Breast epithelium (tissue), 4 donors: Measurements from ENCODE around the gene RCOR3. TPM values are rescaled to one million over a fixed set of nuclear protein-coding genes. Genes with fewer than 3 reads are reported as not detected.
"Not testable (repeated sequence)": the region's sequence is repeated elsewhere in the genome, so short reads cannot be mapped to it uniquely, and the experiment has no call there.

Source experiments
- DNase-seq, 2 donors: peaks; one replicate each; pipeline ENCODE4 v3.0.0-alpha.2; 2019; ENCODE audit warnings: low spot score in 2 of 2
- H3K27ac ChIP-seq, 2 donors: fragments of 200-600 bp; sonication (generic) in 1 of 2; one replicate each; pipeline ENCODE4 v1.5.1; 2016 to 2019; ENCODE audit warnings: mild to moderate bottlenecking in 1 of 2
- H3K27me3 ChIP-seq, 2 donors: fragments of 200-600 bp; sonication (generic) in 1 of 2; one replicate each; pipeline versions ENCODE4 v1.5.1 to v1.6.0; 2017 to 2019; ENCODE audit warnings: control low read depth in 1 of 2, mild to moderate bottlenecking in 1 of 2
- H3K36me3 ChIP-seq: fragments of 200-600 bp; one replicate; pipeline ENCODE4 v1.5.1; 2019
- H3K4me1 ChIP-seq, 2 donors: fragments of 200-600 bp; sonication (generic); one replicate each; pipeline ENCODE4 v1.5.1; 2016 to 2019; ENCODE audit warnings: control low read depth in 1 of 2
- H3K4me3 ChIP-seq, 3 donors: fragments of 200-600 bp; sonication (generic); 1 replicate in 2 of 3; 2 replicates in 1 of 3; pipeline ENCODE4 v1.5.1; 2016 to 2019; ENCODE audit warnings: mild to moderate bottlenecking in 3 of 3, moderate library complexity in 2 of 3
- H3K9me3 ChIP-seq, 2 donors: fragments of 200-600 bp; sonication (generic) in 1 of 2; one replicate each; pipeline ENCODE4 v1.5.1; 2016 to 2019; ENCODE audit warnings: control low read depth in 1 of 2
- POLR2A ChIP-seq: fragments of 450-650 bp; IDR thresholded peaks from one replicate; pipeline ENCODE4 v1.6.1; 2016; ENCODE audit warnings: antibody characterized with exemption, mild to moderate bottlenecking, moderate library complexity
- POLR2AphosphoS5 ChIP-seq, 3 donors: sonication (generic); formaldehyde crosslinking; IDR thresholded peaks; one replicate each; pipeline ENCODE4 v1.6.1; 2017; ENCODE audit warnings: antibody characterized with exemption in 3 of 3
- intact Hi-C: fragments of 100-400 bp; cut with DNase I; formaldehyde crosslinking; loops from one replicate; pipeline ENCODE4 v1.15.1; 2023; ENCODE audit warnings: low total_unique reads
- total RNA-seq, 3 donors: library from RNA; depleted of rRNA; stranded (reverse); fragments of >200 nt; gene quantifications; one replicate each; pipeline ENCODE4 v1.1.0, GENCODE V29; 2016
- TF ChIP-seq, protein P1 (sequence below), 3 donors: fragments of 450-650 bp; IDR thresholded peaks; one replicate each; pipeline ENCODE4 v1.5.1; 2016 to 2017; ENCODE audit warnings: antibody characterized with exemption in 3 of 3, mild to moderate bottlenecking in 3 of 3, moderate library complexity in 3 of 3

The RCOR3 gene
- total RNA-seq, 3 donors from 2014 or later = 45.9 to 107 (median 62.6) TPM

DNA sequence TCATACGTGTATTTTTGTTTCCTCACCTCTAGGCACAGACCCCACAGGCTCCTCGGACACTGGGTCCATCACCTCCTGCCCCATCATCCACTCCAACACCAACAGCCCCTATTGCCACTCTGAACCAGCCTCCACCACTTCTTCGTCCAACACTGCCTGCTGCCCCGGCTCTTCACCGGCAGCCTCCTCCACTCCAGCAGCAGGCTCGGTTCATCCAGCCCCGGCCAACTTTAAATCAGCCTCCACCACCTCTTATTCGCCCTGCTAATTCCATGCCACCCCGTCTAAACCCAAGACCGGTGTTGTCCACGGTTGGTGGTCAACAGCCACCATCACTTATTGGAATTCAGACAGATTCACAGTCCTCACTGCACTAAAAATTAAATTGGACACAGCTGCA lies 54.2 kb downstream of the RCOR3 start:
- H3K9me3 ChIP-seq = no peaks in the 10 kb centered on the region
- H3K36me3 ChIP-seq = peaks cover 8% of the 10 kb centered on the region
- H3K4me3 ChIP-seq = no peak overlapping the region
- TF ChIP-seq POLR2A (no peak), POLR2AphosphoS5 (IDR thresholded peaks at IDR 0.05) (no peak)
- TF ChIP-seq, protein P1, sequence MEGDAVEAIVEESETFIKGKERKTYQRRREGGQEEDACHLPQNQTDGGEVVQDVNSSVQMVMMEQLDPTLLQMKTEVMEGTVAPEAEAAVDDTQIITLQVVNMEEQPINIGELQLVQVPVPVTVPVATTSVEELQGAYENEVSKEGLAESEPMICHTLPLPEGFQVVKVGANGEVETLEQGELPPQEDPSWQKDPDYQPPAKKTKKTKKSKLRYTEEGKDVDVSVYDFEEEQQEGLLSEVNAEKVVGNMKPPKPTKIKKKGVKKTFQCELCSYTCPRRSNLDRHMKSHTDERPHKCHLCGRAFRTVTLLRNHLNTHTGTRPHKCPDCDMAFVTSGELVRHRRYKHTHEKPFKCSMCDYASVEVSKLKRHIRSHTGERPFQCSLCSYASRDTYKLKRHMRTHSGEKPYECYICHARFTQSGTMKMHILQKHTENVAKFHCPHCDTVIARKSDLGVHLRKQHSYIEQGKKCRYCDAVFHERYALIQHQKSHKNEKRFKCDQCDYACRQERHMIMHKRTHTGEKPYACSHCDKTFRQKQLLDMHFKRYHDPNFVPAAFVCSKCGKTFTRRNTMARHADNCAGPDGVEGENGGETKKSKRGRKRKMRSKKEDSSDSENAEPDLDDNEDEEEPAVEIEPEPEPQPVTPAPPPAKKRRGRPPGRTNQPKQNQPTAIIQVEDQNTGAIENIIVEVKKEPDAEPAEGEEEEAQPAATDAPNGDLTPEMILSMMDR (IDR thresholded peaks at IDR 0.05) = no peak
- no peak overlapping the region for H3K27ac ChIP-seq
- intact Hi-C loops = no loop called here
- no peaks in the 10 kb centered on the region for H3K4me1 ChIP-seq
- H3K27me3 ChIP-seq = no peaks in the 10 kb centered on the region
- DNase-seq = no peak

GRCh38 chr1:211318576-211319280 lies 59.6 kb downstream of the RCOR3 start:
- no peaks in the 10 kb centered on the region for H3K27me3 ChIP-seq
- no peak for DNase-seq
- H3K9me3 ChIP-seq = no peaks in the 10 kb centered on the region
- H3K4me3 ChIP-seq = no peak overlapping the region
- H3K4me1 ChIP-seq = no peaks in the 10 kb centered on the region
- no peak for TF ChIP-seq POLR2A
- TF ChIP-seq POLR2AphosphoS5 (IDR thresholded peaks at IDR 0.05) = no peak
- TF ChIP-seq, protein P1 (IDR thresholded peaks at IDR 0.05) = no peak
- H3K36me3 ChIP-seq = no peaks in the 10 kb centered on the region
- H3K27ac ChIP-seq = no peak overlapping the region
- intact Hi-C loops = loop anchor here (5.0 kb wide), 1 partner anchor 841 kb away; no protein-coding TSS in a partner anchor

- Histone ChIP-seq H3K27me3 (no peaks in the 10 kb centered on the region), H3K4me1 (no peaks in the 10 kb centered on the region), H3K9me3 (no peaks in the 10 kb centered on the region), H3K4me3 (no peak overlapping the region), H3K27ac (no peak overlapping the region), H3K36me3 (no peaks in the 10 kb centered on the region)
- DNase-seq = no peak
- intact Hi-C loops = loop anchor here (5.0 kb wide), 1 partner anchor 843 kb away; no protein-coding TSS in a partner anchor
- TF ChIP-seq, protein P1 (IDR thresholded peaks at IDR 0.05) = no peak
- TF ChIP-seq POLR2AphosphoS5 (IDR thresholded peaks at IDR 0.05) = no peak
- TF ChIP-seq POLR2A = no peak
Measured at GRCh38 chr1:211319892-211320291, 60.7 kb downstream of the RCOR3 start.

DNA sequence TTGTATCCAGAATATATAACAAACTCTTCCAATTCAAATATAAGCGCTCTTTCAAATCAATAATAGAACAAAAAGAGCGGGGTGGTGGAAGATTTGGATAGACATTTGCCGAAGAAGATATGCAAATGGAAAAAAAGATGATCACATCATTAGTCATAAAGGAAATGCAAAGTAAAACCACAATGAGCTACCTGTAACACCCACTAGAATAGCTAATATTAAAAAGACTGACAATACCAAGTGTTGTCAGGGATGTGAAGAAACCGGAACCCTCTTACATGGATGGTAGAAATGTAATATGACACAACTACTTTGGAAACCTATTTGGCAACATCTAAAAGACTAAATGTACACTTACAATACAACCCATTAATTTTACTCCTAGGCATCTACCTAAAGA lies 61.8 kb downstream of the RCOR3 start:
- intact Hi-C loops = no loop called here
- Histone ChIP-seq H3K4me3 (no peak overlapping the region), H3K36me3 (no peaks in the 10 kb centered on the region), H3K27ac (no peak overlapping the region), H3K9me3 (no peaks in the 10 kb centered on the region), H3K4me1 (no peaks in the 10 kb centered on the region), H3K27me3 (no peaks in the 10 kb centered on the region)
- no peak for DNase-seq
- no peak for TF ChIP-seq POLR2A
- TF ChIP-seq POLR2AphosphoS5 (IDR thresholded peaks at IDR 0.05) = no peak
- TF ChIP-seq, protein P1 (IDR thresholded peaks at IDR 0.05) = no peak

DNA sequence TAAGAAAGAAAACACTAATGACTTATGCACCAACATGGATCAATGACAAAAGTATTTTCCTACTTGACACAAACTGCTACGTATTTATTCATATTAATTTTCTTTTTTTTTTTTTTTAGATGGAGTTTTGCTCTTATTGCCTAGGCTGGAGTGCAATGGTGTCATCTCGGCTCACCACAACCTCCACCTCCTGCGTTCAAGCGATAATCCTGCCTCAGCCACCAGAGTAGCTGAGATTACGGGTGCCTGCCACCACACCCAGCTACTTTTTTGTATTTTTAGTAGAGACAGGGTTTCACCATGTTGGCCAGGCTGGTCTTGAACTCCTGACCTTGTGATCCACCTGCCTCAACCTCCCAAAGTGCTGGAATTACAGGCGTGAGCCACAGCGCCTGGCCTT lies 62.5 kb downstream of the RCOR3 start:
- H3K27me3 ChIP-seq, H3K4me1 ChIP-seq, H3K9me3 ChIP-seq, H3K4me3 ChIP-seq, DNase-seq, intact Hi-C loops, H3K27ac ChIP-seq, H3K36me3 ChIP-seq: not testable (repeated sequence)
